ENCODE measurements around the gene ACVRL1. TPM values are rescaled to one million over a fixed set of nuclear protein-coding genes. Genes with fewer than 3 reads are reported as not detected.

Gene ACVRL1
- total and polyA plus RNA-seq, 2 donors = 8.9 to 14.9 TPM

- Histone ChIP-seq H3K4me1 (ENCODE audit: control insufficient read depth in 2 of 2, insufficient read depth in 2 of 2, low read length in 2 of 2) (peaks cover 0 to 15% of the 10 kb centered on the region in 2 donors), H3K27me3 (ENCODE audit: control insufficient read depth in 2 of 2, insufficient read depth in 1 of 2, low read length in 1 of 2) (no peaks in the 10 kb centered on the region), H3K27ac (ENCODE audit: low read depth in 1 of 2, low read length in 1 of 2) (no peak overlapping the region), H3K9me3 (ENCODE audit: control insufficient read depth in 2 of 2, insufficient read depth in 1 of 2, low read length in 1 of 2) (peaks cover 0 to 7% of the 10 kb centered on the region in 2 donors), H3K36me3 (ENCODE audit: control insufficient read depth in 2 of 2, insufficient read depth in 2 of 2, low read length in 1 of 2) (no peaks in the 10 kb centered on the region), H3K4me3 (ENCODE audit: low read length in 2 of 2) (no peak overlapping the region)
- WGBS = 96% methylated on average over 7 of the region's 7 CpGs
- no peak for DNase-seq (ENCODE audit: low read depth in 6 of 9, low spot score in 9 of 9)
Measured at GRCh38 chr12:51942056-51942455, 34.8 kb downstream of the ACVRL1 start.

- 94% methylated on average over 6 of the region's 6 CpGs for WGBS
- Histone ChIP-seq H3K9me3 (ENCODE audit: control insufficient read depth in 2 of 2, insufficient read depth in 1 of 2, low read length in 1 of 2) (peaks cover 0 to 7% of the 10 kb centered on the region in 2 donors), H3K27me3 (ENCODE audit: control insufficient read depth in 2 of 2, insufficient read depth in 1 of 2, low read length in 1 of 2) (no peaks in the 10 kb centered on the region), H3K4me3 (ENCODE audit: low read length in 2 of 2) (no peak overlapping the region), H3K36me3 (ENCODE audit: control insufficient read depth in 2 of 2, insufficient read depth in 2 of 2, low read length in 1 of 2) (no peaks in the 10 kb centered on the region), H3K4me1 (ENCODE audit: control insufficient read depth in 2 of 2, insufficient read depth in 2 of 2, low read length in 2 of 2) (peaks cover 0 to 15% of the 10 kb centered on the region in 2 donors), H3K27ac (ENCODE audit: low read depth in 1 of 2, low read length in 1 of 2) (no peak overlapping the region)
- DNase-seq (ENCODE audit: low read depth in 6 of 9, low spot score in 9 of 9) = no peak
Measured at GRCh38 chr12:51942501-51943000, 35.2 kb downstream of the ACVRL1 start.

- H3K4me1 ChIP-seq (ENCODE audit: control insufficient read depth in 2 of 2, insufficient read depth in 2 of 2, low read length in 2 of 2) = peaks cover 0 to 15% of the 10 kb centered on the region in 2 donors
- H3K9me3 ChIP-seq (ENCODE audit: control insufficient read depth in 2 of 2, insufficient read depth in 1 of 2, low read length in 1 of 2) = peaks cover 0 to 7% of the 10 kb centered on the region in 2 donors
- no peak overlapping the region for H3K27ac ChIP-seq (ENCODE audit: low read depth in 1 of 2, low read length in 1 of 2)
- WGBS = 100% methylated on average over 2 of the region's 2 CpGs
- no peak overlapping the region for H3K4me3 ChIP-seq (ENCODE audit: low read length in 2 of 2)
- no peaks in the 10 kb centered on the region for H3K36me3 ChIP-seq (ENCODE audit: control insufficient read depth in 2 of 2, insufficient read depth in 2 of 2, low read length in 1 of 2)
- DNase-seq (ENCODE audit: low read depth in 6 of 9, low spot score in 9 of 9) = no peak
- no peaks in the 10 kb centered on the region for H3K27me3 ChIP-seq (ENCODE audit: control insufficient read depth in 2 of 2, insufficient read depth in 1 of 2, low read length in 1 of 2)
Measured at GRCh38 chr12:51943346-51943745, 36.0 kb downstream of the ACVRL1 start.

GRCh38 chr12:51944608-51945233 is 37.4 kb downstream of the ACVRL1 start:
- Histone ChIP-seq H3K36me3 (ENCODE audit: control insufficient read depth in 2 of 2, insufficient read depth in 2 of 2, low read length in 1 of 2) (no peaks in the 10 kb centered on the region), H3K27ac (ENCODE audit: low read depth in 1 of 2, low read length in 1 of 2) (no peak overlapping the region), H3K4me1 (ENCODE audit: control insufficient read depth in 2 of 2, insufficient read depth in 2 of 2, low read length in 2 of 2) (peaks cover 0 to 15% of the 10 kb centered on the region in 2 donors), H3K4me3 (ENCODE audit: low read length in 2 of 2) (no peak overlapping the region), H3K27me3 (ENCODE audit: control insufficient read depth in 2 of 2, insufficient read depth in 1 of 2, low read length in 1 of 2) (peaks cover 0 to under 1% of the 10 kb centered on the region in 2 donors), H3K9me3 (ENCODE audit: control insufficient read depth in 2 of 2, insufficient read depth in 1 of 2, low read length in 1 of 2) (peaks cover 0 to 7% of the 10 kb centered on the region in 2 donors)
- DNase-seq (ENCODE audit: low read depth in 6 of 9, low spot score in 9 of 9) = no peak
- 96% methylated on average over 1 of the region's 1 CpG for WGBS

- WGBS = 97% methylated on average over 8 of the region's 8 CpGs
- DNase-seq (ENCODE audit: low read depth in 6 of 9, low spot score in 9 of 9) = no peak
- no peak overlapping the region for H3K4me3 ChIP-seq (ENCODE audit: low read length in 2 of 2)
Measured at GRCh38 chr12:51947246-51947996, 40.1 kb downstream of the ACVRL1 start.

GRCh38 chr12:51948066-51948465 is 40.8 kb downstream of the ACVRL1 start:
- Histone ChIP-seq H3K36me3 (ENCODE audit: control insufficient read depth in 2 of 2, insufficient read depth in 2 of 2, low read length in 1 of 2) (no peaks in the 10 kb centered on the region), H3K4me3 (ENCODE audit: low read length in 2 of 2) (no peak overlapping the region), H3K27me3 (ENCODE audit: control insufficient read depth in 2 of 2, insufficient read depth in 1 of 2, low read length in 1 of 2) (peaks cover 0 to 8% of the 10 kb centered on the region in 2 donors), H3K4me1 (ENCODE audit: control insufficient read depth in 2 of 2, insufficient read depth in 2 of 2, low read length in 2 of 2) (peaks cover 7 to 15% of the 10 kb centered on the region in 2 donors), H3K9me3 (ENCODE audit: control insufficient read depth in 2 of 2, insufficient read depth in 1 of 2, low read length in 1 of 2) (peaks cover 0 to 7% of the 10 kb centered on the region in 2 donors), H3K27ac (ENCODE audit: low read depth in 1 of 2, low read length in 1 of 2) (no peak overlapping the region)
- WGBS = 99% methylated on average over 6 of the region's 6 CpGs
- DNase-seq (ENCODE audit: low read depth in 6 of 9, low spot score in 9 of 9) = no peak

More at GRCh38 chr12:51947246-51947996, 40.1 kb downstream of the ACVRL1 start:
- Histone ChIP-seq H3K9me3 (ENCODE audit: control insufficient read depth in 2 of 2, insufficient read depth in 1 of 2, low read length in 1 of 2) (peaks cover 0 to 7% of the 10 kb centered on the region in 2 donors), H3K27ac (ENCODE audit: low read depth in 1 of 2, low read length in 1 of 2) (no peak overlapping the region), H3K4me1 (ENCODE audit: control insufficient read depth in 2 of 2, insufficient read depth in 2 of 2, low read length in 2 of 2) (peaks cover 4 to 9% of the 10 kb centered on the region in 2 donors), H3K36me3 (ENCODE audit: control insufficient read depth in 2 of 2, insufficient read depth in 2 of 2, low read length in 1 of 2) (no peaks in the 10 kb centered on the region), H3K27me3 (ENCODE audit: control insufficient read depth in 2 of 2, insufficient read depth in 1 of 2, low read length in 1 of 2) (peaks cover 0 to 8% of the 10 kb centered on the region in 2 donors)

- no peak overlapping the region for H3K4me3 ChIP-seq (ENCODE audit: low read length in 2 of 2)
- WGBS = 90% methylated on average over 6 of the region's 6 CpGs
- no peak for DNase-seq (ENCODE audit: low read depth in 6 of 9, low spot score in 9 of 9)
- H3K4me1 ChIP-seq (ENCODE audit: control insufficient read depth in 2 of 2, insufficient read depth in 2 of 2, low read length in 2 of 2) = peaks cover 10 to 24% of the 10 kb centered on the region in 2 donors
- H3K27me3 ChIP-seq (ENCODE audit: control insufficient read depth in 2 of 2, insufficient read depth in 1 of 2, low read length in 1 of 2) = peaks cover 0 to 8% of the 10 kb centered on the region in 2 donors
- H3K9me3 ChIP-seq (ENCODE audit: control insufficient read depth in 2 of 2, insufficient read depth in 1 of 2, low read length in 1 of 2) = no peaks in the 10 kb centered on the region
- no peaks in the 10 kb centered on the region for H3K36me3 ChIP-seq (ENCODE audit: control insufficient read depth in 2 of 2, insufficient read depth in 2 of 2, low read length in 1 of 2)
- H3K27ac ChIP-seq (ENCODE audit: low read depth in 1 of 2, low read length in 1 of 2) = no peak overlapping the region
Measured at GRCh38 chr12:51949342-51950030, 42.2 kb downstream of the ACVRL1 start.

GRCh38 chr12:51950682-51951198 is 43.4 kb downstream of the ACVRL1 start:
- peak overlapping the region in 1 of 2 donors; percentile 58 for H3K27ac ChIP-seq (ENCODE audit: low read depth in 1 of 2, low read length in 1 of 2)
- WGBS = 6% methylated on average over 5 of the region's 5 CpGs
- DNase-seq (ENCODE audit: low read depth in 6 of 9, low spot score in 9 of 9) = no peak

More at GRCh38 chr12:51950682-51951198, 43.4 kb downstream of the ACVRL1 start:
- Histone ChIP-seq H3K36me3 (ENCODE audit: control insufficient read depth in 2 of 2, insufficient read depth in 2 of 2, low read length in 1 of 2) (no peaks in the 10 kb centered on the region), H3K9me3 (ENCODE audit: control insufficient read depth in 2 of 2, insufficient read depth in 1 of 2, low read length in 1 of 2) (no peaks in the 10 kb centered on the region), H3K4me3 (ENCODE audit: low read length in 2 of 2) (peak overlapping the region; percentile 66 to 86), H3K4me1 (ENCODE audit: control insufficient read depth in 2 of 2, insufficient read depth in 2 of 2, low read length in 2 of 2) (peaks cover 10 to 33% of the 10 kb centered on the region in 2 donors), H3K27me3 (ENCODE audit: control insufficient read depth in 2 of 2, insufficient read depth in 1 of 2, low read length in 1 of 2) (peaks cover 0 to 8% of the 10 kb centered on the region in 2 donors)

Measured in thymus (tissue), 11 donors.